ENCODE measurements around the gene SCAF8. TPM values are rescaled to one million over a fixed set of nuclear protein-coding genes. Genes with fewer than 3 reads are reported as not detected.

SCAF8 gene
- total and polyA plus RNA-seq, 9 of the 15 experiments (the other 6 are each of a cell fraction or from before 2014, with no cell fraction given): 10.5 to 46.6 (median 23.2) TPM

DNA sequence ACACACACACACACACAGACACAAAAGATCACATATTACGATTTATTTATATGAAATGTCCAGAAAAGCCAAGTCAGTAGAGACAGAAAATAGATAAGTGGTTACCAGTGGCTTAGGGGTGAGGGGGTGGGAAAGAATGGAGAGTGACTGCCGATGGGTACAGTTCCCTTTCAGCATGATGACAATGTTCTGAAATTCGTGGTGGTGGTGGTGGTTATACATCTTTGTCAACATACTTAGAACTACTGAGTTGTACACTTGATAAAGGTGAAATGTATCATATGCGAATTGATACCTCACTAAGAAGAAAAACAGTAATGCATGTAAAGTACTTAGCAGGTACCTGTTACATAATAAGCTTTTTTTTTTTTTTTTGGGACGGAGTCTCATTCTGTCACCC, 124.3 kb downstream of the SCAF8 start:
- Histone ChIP-seq H3K4me3 (no peak overlapping the region), H3K27ac (ENCODE audit: extremely low read depth, low read depth, low read length) (no peak overlapping the region), H3K9ac (ENCODE audit: insufficient read depth in 1 of 2, low read depth in 2 of 2, low read length in 2 of 2) (no peak overlapping the region), H3K4me1 (replicated peaks in 1 of 2; ENCODE audit: control insufficient read depth in 2 of 2, insufficient read depth in 2 of 2, low read length in 2 of 2) (0 out of 5 replicates have a peak, but pooled peaks cover 0 to 2% of the 10 kb centered on the region in 2 experiments), H2AFZ (ENCODE audit: low read depth, low read length) (no peak overlapping the region), H3K9me3 (replicated peaks; ENCODE audit: control insufficient read depth, insufficient read depth, low read depth, low read length) (no peaks in the 10 kb centered on the region), H3K79me2 (ENCODE audit: control insufficient read depth, insufficient read depth, low read length) (peaks cover 22% of the 10 kb centered on the region; the same call in 2 of the 3 replicates), H4K20me1 (replicated peaks; ENCODE audit: control insufficient read depth, insufficient read depth, low read length) (no peaks in the 10 kb centered on the region), H3K27me3 (ENCODE audit: control insufficient read depth in 2 of 2, insufficient read depth in 2 of 2, low read length in 2 of 2) (no peaks in the 10 kb centered on the region), H3K36me3 (ENCODE audit: control insufficient read depth, insufficient read depth, low read length) (0 out of 3 replicates have a peak, but pooled peaks cover 12% of the 10 kb centered on the region), H3K4me2 (ENCODE audit: insufficient read depth, low read length) (no peak overlapping the region), H3K9me1 (ENCODE audit: control insufficient read depth, insufficient read depth, low read length) (no peaks in the 10 kb centered on the region)
- 94% methylated on average over 5 of the region's 5 CpGs for WGBS (ENCODE audit: insufficient coverage, low coverage, missing lambda C conversion rate)
- DNase-seq (ENCODE audit: extremely low read depth in 1 of 4, low spot score in 3 of 4): no peak
- in situ Hi-C loops (cut with MboI): no loop called here
- no peak for ATAC-seq
- TF ChIP-seq ARID2 (IDR thresholded peaks at IDR 0.05) (no peak), POLR2B (IDR thresholded peaks at IDR 0.05; ENCODE audit: low read depth, partially characterized antibody) (no peak), KLF16 (IDR thresholded peaks at IDR 0.05) (no peak), CREM (IDR thresholded peaks at IDR 0.05; ENCODE audit: low read depth) (no peak), ZSCAN32 (CRISPR knock-in tag; IDR thresholded peaks at IDR 0.05) (no peak), GABPB1 (CRISPR knock-in tag; IDR thresholded peaks at IDR 0.05) (no peak)
- TF ChIP-seq, protein P1, sequence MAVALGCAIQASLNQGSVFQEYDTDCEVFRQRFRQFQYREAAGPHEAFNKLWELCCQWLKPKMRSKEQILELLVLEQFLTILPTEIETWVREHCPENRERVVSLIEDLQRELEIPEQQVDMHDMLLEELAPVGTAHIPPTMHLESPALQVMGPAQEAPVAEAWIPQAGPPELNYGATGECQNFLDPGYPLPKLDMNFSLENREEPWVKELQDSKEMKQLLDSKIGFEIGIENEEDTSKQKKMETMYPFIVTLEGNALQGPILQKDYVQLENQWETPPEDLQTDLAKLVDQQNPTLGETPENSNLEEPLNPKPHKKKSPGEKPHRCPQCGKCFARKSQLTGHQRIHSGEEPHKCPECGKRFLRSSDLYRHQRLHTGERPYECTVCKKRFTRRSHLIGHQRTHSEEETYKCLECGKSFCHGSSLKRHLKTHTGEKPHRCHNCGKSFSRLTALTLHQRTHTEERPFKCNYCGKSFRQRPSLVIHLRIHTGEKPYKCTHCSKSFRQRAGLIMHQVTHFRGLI (CRISPR knock-in tag; IDR thresholded peaks at IDR 0.05): no peak
- TF ChIP-seq, protein P2, sequence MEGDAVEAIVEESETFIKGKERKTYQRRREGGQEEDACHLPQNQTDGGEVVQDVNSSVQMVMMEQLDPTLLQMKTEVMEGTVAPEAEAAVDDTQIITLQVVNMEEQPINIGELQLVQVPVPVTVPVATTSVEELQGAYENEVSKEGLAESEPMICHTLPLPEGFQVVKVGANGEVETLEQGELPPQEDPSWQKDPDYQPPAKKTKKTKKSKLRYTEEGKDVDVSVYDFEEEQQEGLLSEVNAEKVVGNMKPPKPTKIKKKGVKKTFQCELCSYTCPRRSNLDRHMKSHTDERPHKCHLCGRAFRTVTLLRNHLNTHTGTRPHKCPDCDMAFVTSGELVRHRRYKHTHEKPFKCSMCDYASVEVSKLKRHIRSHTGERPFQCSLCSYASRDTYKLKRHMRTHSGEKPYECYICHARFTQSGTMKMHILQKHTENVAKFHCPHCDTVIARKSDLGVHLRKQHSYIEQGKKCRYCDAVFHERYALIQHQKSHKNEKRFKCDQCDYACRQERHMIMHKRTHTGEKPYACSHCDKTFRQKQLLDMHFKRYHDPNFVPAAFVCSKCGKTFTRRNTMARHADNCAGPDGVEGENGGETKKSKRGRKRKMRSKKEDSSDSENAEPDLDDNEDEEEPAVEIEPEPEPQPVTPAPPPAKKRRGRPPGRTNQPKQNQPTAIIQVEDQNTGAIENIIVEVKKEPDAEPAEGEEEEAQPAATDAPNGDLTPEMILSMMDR (IDR thresholded peaks at IDR 0.05 in 2 of 3, conservative IDR thresholded peaks at IDR 0.05 in 1 of 3; ENCODE audit: insufficient read depth in 2 of 3, low read depth in 1 of 3, low read length in 3 of 3): no peak
- ChIA-PET CTCF (ENCODE audit: low intra/inter-chr PET ratio) (no interaction called here), POLR2A (no interaction called here)
- no TSS peak for BruUV-seq (replicated peaks)
- intact Hi-C loops (cut with micrococcal nuclease): no loop called here
- FAIRE-seq: no peak

Data from K562 (cell line).